Measurements from ENCODE around the gene CMTR1. TPM values are rescaled to one million over a fixed set of nuclear protein-coding genes. Genes with fewer than 3 reads are reported as not detected.

Gene CMTR1
- total and polyA plus RNA-seq, 12 donors: 13.1 to 37.0 (median 33.1) TPM

DNA sequence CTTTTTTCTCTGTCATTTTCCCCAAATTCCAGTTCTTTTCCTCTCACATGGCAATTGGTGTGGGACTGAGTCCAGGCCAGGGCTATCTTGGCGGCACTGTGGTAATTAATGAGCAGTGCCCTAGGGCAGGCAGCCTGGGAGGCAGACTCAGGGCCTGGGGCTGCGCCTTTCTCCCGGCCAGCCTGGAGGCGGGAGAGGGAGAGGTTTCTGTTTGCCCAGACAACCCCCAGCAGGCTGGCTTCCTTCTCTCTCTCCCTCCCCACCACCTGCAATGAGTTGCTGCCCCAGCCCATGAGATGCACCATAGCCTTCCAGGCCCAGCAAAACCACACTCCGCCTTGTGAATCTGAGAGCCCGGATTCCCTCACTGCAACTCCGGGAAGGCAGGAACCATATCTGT lies 81.8 kb downstream of the CMTR1 start:
- intact Hi-C loops (cut with DNase I): no loop called here
- no peaks in the 10 kb centered on the region for H3K36me3 ChIP-seq
- peak overlapping the region in 1 of 10 donors; percentile 83 for H3K27ac ChIP-seq
- peaks cover 4 to 46% (median 35%) of the 10 kb centered on the region in 7 donors for H3K27me3 ChIP-seq
- no peaks in the 10 kb centered on the region for H3K9me3 ChIP-seq
- H3K4me3 ChIP-seq: no peak overlapping the region
- WGBS, 2 donors: 83 to 90% methylated on average over 7 of the region's 7 CpGs
- ATAC-seq (no peak), DNase-seq (no peak)
- peaks cover 0 to 18% (median 7%) of the 10 kb centered on the region in 9 donors for H3K4me1 ChIP-seq
- TF ChIP-seq, protein P1, sequence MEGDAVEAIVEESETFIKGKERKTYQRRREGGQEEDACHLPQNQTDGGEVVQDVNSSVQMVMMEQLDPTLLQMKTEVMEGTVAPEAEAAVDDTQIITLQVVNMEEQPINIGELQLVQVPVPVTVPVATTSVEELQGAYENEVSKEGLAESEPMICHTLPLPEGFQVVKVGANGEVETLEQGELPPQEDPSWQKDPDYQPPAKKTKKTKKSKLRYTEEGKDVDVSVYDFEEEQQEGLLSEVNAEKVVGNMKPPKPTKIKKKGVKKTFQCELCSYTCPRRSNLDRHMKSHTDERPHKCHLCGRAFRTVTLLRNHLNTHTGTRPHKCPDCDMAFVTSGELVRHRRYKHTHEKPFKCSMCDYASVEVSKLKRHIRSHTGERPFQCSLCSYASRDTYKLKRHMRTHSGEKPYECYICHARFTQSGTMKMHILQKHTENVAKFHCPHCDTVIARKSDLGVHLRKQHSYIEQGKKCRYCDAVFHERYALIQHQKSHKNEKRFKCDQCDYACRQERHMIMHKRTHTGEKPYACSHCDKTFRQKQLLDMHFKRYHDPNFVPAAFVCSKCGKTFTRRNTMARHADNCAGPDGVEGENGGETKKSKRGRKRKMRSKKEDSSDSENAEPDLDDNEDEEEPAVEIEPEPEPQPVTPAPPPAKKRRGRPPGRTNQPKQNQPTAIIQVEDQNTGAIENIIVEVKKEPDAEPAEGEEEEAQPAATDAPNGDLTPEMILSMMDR (IDR thresholded peaks at IDR 0.05): no peak

DNA sequence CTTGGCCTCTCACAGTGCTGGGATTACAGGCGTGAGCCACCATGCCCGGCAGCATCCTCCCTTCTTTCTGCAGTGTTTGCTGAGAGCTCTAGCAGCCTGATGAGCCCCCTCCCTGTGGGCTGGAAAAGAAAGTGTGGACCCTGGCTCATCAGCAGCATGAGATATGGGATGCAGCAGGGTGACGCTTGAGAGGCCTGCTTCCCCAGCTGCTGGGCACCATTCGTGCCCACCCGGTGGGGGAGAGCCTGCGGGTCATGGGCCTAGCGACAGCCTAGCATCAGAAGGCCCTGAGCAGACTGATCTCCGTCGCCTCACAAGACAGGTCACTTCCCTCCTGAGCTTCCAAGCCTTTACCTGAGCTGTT lies 82.7 kb downstream of the CMTR1 start:
- no peaks in the 10 kb centered on the region for H3K9me3 ChIP-seq
- ATAC-seq: peak in 1 of 8 donors; percentile 26
- 73 to 81% methylated on average over 9 of the region's 9 CpGs for WGBS, 2 donors
- intact Hi-C loops (cut with DNase I): no loop called here
- TF ChIP-seq, protein P1 (IDR thresholded peaks at IDR 0.05): no peak
- peak overlapping the region in 1 of 10 donors; percentile 26 for H3K4me3 ChIP-seq
- DNase-seq: no peak
- H3K27me3 ChIP-seq: peaks cover 4 to 51% (median 38%) of the 10 kb centered on the region in 7 donors
- H3K36me3 ChIP-seq: no peaks in the 10 kb centered on the region
- peak overlapping the region in 6 of 10 donors; percentile 24 to 83 (median 36) for H3K27ac ChIP-seq
- H3K4me1 ChIP-seq: peaks cover 0 to 18% (median 7%) of the 10 kb centered on the region in 9 donors

DNA sequence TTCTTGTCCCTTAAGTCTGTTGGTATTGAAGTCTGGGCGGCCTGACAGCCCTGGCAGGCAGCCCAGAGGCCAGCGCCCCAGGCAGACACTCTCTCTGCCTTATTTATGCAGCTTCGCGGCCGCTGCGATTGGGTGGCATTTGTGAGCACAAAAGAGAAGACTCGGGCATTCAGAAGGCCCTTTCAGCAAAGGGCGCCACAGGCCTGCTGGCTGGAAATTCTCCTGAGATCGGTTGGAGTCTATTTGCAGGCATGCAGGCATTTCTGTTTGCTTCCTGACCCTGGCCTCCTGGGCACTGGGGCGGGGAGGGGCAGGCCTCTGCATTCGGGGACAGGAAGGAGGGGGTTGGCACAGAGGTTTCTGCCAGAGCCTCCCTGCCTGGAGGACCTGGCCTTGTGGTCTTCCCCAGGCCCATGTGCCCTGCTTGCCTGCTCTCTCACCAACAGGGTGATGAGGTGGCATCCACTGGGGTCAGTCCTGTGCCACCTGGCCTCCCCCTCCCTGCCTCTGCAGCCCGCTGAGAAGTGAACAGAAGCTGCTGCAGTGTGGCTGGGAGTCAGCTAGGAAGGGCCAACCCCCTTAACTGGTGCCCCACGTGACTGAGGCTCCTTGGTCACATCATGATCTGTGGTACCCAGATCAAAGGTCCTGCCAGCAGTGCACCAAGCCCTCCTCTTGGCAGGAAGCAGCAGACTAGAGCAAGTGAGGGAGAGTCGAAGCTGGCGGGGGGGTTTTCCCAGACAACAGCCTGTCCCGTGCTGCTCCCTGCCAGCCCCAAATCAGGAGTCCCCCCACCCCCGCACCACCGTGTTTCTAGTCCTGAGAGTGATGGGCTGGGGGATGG lies 83.3 kb downstream of the CMTR1 start:
- peak in 7 of 8 donors; percentile 35 to 78 (median 59) for ATAC-seq
- Histone ChIP-seq H3K9me3 (no peaks in the 10 kb centered on the region), H3K27ac (peak overlapping the region in 6 of 10 donors; percentile 24 to 83 (median 36)), H3K4me3 (peak overlapping the region in 1 of 10 donors; percentile 32), H3K4me1 (peaks cover 0 to 18% (median 7%) of the 10 kb centered on the region in 9 donors), H3K36me3 (no peaks in the 10 kb centered on the region), H3K27me3 (peaks cover 4 to 57% (median 42%) of the 10 kb centered on the region in 7 donors)
- peak in 1 of 2 donors; percentile 50 for DNase-seq
- 32 to 33% methylated on average over 18 of the region's 18 CpGs for WGBS, 2 donors
- TF ChIP-seq, protein P1 (IDR thresholded peaks at IDR 0.05): no peak
- intact Hi-C loops (cut with DNase I): no loop called here

DNA sequence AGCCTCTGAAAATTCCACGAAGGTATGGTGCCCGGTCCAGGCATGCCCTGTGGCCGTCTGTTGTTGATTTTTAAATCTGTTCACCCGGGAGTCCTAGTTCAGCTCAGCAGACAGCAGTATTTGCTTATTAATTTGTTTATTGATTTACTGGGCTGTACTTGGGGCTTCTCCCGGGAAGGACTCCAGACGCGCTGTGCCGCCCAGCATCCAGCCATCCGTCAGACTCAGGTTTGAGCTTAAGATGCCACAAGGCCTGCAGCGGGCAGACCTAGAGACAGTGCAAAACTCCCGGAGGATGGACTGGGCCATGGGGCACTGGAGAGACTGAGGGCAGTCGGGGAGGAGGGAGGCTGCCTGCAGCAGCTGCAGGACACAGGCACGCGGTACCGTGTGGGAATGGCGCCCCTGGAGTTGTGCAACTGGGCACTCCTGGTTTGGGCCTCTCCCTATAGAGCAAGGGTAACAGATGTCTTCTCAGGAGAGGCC lies 83.9 kb downstream of the CMTR1 start:
- no peak for DNase-seq
- Histone ChIP-seq H3K9me3 (no peaks in the 10 kb centered on the region), H3K4me3 (peak overlapping the region in 1 of 10 donors; percentile 32), H3K27ac (peak overlapping the region in 1 of 10 donors; percentile 83), H3K4me1 (peaks cover 0 to 18% (median 7%) of the 10 kb centered on the region in 9 donors), H3K36me3 (no peaks in the 10 kb centered on the region), H3K27me3 (peaks cover 4 to 53% (median 42%) of the 10 kb centered on the region in 7 donors)
- 77 to 82% methylated on average over 16 of the region's 16 CpGs for WGBS, 2 donors
- intact Hi-C loops (cut with DNase I): no loop called here
- TF ChIP-seq, protein P1 (IDR thresholded peaks at IDR 0.05): no peak
- no peak for ATAC-seq

Measured in heart right ventricle (tissue), 16 donors.